Mucosa of gallbladder (tissue), 1 donor: ENCODE measurements around the gene BLACAT1. TPM values are rescaled to one million over a fixed set of nuclear protein-coding genes. Genes with fewer than 3 reads are reported as not detected.
A peak's percentile ranks its signal among the peaks of the same experiment; 100 is the strongest.
"Not testable (repeated sequence)": the region's sequence is repeated elsewhere in the genome, so short reads cannot be mapped to it uniquely, and the experiment has no call there.

Experiments used
- DNase-seq: peaks from one replicate; pipeline ENCODE4 v3.0.0-alpha.2; 2020; ENCODE audit warnings: low spot score
- total RNA-seq: library from RNA; stranded (reverse); gene quantifications from one replicate; pipeline ENCODE4 v1.2.1, GENCODE V29; 2021
- donor health status: DM: no; HTN: no; CAD: no.

Gene BLACAT1
- total RNA-seq, 1 donor from 2014 or later = 0.81 TPM

GRCh38 chr1:205441716-205442050 lies 14.2 kb downstream of the BLACAT1 start:
- DNase-seq = no peak

DNA sequence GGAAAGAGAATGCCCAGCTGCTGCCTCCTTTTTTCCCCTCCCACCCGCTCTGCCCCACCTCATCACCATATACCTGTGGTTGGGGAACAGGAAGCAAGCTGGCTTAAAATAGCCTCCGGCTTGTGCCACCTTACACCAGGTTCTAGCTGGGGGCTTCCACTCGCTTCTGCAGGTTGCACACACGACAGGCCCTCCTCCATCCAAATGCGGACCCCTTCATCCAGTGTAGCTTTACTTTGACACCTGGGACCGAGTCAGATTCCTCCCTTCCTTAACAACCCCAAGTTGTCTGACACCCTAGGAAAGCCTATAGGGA lies 14.6 kb downstream of the BLACAT1 start:
- DNase-seq = no peak

DNA sequence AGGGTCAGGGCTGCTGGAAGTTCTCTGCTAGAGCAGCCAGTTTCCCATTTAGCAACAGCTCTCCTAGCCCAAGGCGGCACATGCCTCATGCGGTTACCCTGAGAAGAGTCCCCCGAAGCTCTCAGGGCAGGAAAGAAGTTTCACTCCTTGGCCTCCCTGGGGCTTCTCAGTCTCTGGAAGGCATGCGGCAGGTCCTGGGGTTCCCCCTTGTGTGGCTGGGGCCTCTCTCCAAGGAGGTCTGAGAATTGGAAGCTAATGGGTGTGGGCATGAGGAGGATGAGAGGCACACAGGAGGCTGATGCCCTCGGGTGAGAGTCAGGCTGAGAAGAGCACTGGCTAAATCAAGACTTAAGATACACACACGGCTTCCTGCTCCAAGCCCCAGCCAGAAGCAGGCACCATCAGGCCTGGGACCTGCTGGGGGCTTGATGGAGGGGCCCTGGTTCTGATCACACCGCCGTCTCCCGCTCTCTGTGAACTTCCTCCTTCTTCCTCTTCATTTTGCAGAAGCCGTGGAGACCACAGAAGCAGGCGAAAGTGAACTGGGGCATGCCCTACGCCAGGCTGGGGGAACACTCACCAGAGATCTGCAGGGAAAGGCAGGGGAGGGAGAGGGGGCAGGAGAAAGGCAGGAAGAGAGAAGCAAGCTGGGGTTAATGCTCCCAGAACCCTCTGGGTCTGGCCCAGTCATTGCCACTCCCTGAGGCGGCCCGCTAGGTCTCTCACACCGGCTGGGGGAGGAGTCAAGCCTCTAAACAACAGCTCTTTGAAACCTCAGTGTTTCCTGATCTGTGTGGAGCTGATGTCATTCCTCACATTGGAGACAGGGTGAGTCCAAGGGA lies 15.1 kb downstream of the BLACAT1 start:
- peak; percentile 87 for DNase-seq

GRCh38 chr1:205440121-205440475 lies 15.7 kb downstream of the BLACAT1 start:
- DNase-seq = no peak

DNA sequence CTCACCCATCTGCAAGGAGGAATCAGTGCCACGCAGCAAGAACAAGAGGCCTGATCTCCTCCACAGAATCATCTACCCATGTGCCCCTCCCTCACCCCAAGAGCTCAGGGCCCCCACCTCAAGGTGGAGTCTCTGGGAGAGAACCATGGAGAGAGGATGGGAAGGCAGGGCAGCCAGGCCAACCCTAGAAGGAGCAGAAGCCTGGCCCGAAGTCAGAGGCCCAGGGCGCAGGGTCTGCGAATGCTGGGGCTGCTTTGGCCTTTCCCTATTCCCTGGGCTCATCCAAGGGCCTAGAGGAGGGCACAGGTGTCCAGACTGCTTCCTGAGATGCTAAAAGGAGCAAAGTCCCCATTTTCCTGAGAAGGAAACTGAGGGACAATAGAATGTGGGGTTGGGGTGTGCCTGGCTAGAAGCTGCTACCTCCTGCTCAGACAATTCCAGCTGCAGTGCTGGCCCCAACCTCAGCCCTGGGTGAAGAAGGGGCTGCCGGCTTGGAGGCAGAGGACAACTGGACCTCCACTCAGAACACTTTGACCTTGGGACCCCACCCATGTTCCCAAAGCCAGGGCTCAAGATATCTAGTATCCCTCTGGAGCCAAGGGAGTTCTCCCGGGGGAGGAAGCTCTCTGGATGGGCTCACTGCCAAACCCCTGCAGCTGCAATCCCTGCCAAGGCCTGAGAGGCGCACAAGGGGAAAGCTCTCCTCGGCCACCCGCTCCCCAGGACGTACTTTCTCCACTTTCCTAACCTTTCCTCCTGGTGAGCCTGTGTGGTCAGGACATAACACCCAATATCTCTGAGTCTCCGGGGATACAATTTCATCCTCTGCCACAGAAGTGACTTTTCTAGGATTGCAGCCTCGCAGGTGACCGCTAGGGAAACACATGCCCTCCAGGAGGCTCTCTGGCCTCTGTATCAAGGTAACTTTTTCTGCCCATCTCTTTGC lies 17.4 kb downstream of the BLACAT1 start:
- peak; percentile 85 for DNase-seq

GRCh38 chr1:205437570-205437969 lies 18.3 kb downstream of the BLACAT1 start:
- no peak for DNase-seq

GRCh38 chr1:205436776-205437410 lies 19.0 kb downstream of the BLACAT1 start:
- no peak for DNase-seq

- DNase-seq = no peak
Measured at GRCh38 chr1:205435578-205436573, 20.0 kb downstream of the BLACAT1 start.

DNA sequence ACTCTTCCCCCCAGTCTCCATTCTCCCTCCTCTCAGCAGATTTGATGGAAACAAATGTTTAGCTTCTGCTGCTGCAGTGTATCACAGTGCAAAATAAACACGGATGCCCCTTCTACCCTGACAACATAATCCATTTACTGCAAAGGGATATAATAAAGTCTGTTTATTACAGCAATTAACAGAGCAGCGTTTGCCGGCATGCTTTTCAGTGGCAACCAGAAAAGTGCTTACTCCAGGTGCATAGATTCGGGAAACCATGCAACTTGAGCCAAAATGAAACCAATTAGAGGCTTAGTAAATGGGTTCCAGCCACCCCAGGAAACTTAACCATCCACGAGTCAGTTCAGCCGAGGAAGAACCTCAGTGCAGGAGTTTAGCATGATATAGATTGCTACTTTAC lies 21.1 kb downstream of the BLACAT1 start:
- no peak for DNase-seq

GRCh38 chr1:205432692-205433091 lies 23.2 kb downstream of the BLACAT1 start:
- not testable (repeated sequence) for DNase-seq

GRCh38 chr1:205432116-205432515 lies 23.7 kb downstream of the BLACAT1 start:
- no peak for DNase-seq

DNA sequence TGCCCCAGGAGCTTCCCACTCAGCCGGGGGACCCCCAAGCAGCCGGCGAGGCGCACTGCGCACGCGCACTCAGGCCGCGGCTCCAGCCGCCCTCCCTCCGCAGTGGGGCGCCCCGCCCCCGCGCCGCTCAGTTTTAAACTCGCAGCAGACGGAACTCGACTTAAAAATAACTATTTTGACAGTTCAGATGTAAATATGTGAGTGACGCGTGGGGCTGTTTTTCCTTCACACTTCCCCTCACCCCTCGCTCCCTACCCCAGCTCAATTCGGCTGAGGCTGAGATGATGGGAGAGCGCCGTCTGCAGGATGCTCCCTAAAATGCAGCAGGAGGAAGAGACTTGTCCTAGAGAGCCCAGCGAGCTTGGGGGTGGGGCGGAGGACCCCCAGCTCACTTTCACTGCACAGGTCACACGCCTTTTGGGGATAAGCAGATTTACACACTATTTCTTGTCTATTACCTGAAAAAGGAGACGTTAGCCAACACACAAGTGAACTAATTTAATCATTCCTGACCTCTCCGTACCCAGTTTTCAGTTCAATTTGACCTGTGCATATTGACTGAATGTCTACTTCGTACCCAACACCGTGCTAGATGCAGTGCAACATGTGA lies 25.0 kb downstream of the BLACAT1 start:
- peak; percentile 62 for DNase-seq

GRCh38 chr1:205429762-205430695 lies 25.8 kb downstream of the BLACAT1 start:
- DNase-seq = no peak

GRCh38 chr1:205424901-205425600 lies 30.8 kb downstream of the BLACAT1 start:
- no peak for DNase-seq

GRCh38 chr1:205423814-205424399 lies 31.9 kb downstream of the BLACAT1 start:
- no peak for DNase-seq

DNA sequence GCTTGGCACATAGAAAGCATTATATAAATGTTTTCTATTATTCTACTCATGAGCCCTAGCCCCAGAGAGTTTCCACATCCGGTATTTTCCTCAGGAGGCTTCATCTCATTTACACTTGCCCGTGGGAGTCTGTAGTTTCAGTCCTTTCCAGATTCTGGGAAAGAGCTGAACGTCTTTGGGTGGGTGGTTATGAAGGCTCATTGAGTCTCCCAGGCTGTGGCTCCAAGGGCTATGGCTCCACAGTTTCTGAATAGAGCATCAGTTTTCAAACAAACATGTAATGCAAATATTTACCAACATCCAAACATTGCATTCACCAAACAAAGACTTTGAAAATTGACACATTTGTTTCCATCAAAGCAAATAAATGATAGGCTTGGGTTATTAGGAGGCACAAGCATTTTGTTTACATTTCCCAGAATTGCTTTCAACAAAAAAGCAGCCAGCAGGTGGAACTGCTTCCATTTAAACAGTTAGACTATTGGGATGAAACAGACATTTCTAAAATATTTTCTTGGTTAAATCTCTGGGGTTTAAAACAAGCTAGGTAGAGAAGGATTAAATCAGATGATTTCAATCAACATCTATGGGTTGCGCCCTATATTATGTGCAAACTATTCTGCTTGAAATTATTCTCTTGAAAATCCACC lies 32.7 kb downstream of the BLACAT1 start:
- no peak for DNase-seq

DNA sequence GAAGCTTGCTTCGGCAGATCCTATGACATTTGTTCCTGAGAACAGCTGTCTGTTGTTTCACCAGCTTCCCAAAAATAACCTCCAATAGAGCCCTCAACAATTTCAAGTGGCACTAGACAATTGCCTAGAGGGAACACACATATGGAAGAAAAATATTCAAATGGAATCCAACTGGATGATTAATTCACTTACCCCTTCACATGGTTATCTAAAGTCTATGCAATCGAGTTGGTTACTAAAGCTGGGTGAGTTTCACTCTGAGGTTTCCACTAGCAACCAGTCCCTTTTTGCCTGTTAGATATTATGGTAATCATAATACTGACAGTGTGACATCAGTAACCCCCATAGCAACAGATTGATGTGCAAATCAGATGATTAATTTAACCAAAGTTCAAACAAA lies 34.0 kb downstream of the BLACAT1 start, which contains the start of gene LEMD1:
LEMD1 (minus strand) TSS at position 259 of the 400 bp plus-strand sequence. CDS start 1,520 bp downstream, outside the sequence.
- no peak for DNase-seq

DNA sequence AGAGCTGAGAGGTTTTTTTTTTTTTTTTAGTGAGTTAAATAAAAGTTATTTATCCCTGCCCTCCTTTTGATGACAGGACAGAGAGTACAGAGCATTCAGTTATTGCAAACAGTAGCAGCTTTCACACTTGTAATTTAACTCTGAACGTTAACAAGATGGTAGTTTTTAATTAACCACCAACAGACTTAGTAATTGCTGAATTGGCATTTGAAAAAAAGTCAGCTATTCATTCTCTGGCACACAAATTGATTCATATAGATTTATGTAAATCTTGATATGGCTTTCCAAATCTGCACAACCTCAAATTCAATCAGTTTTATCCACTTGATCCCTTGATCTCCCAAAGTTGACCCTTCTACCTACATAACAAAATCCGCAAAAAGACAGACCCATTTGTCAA lies 34.9 kb downstream of the BLACAT1 start:
- no peak for DNase-seq
